Upper lobe of left lung (tissue), 4 donors: ENCODE results near the gene ZFP36L2.

ENCODE experiments used
- CTCF ChIP-seq, 6 experiments: fragments of 450-650 bp in 4 of 6; fragments of 200-600 bp in 2 of 6; sonication (generic) in 2 of 6; IDR thresholded peaks; one replicate each; pipeline ENCODE4 v1.5.1; 2016 to 2019; ENCODE audit warnings: antibody characterized with exemption in 6 of 6
- EP300 ChIP-seq, 4 donors: sonication (generic); formaldehyde crosslinking; IDR thresholded peaks; one replicate each; pipeline ENCODE4 v1.5.1; 2017; ENCODE audit warnings: antibody characterized with exemption in 4 of 4, control low read depth in 2 of 4
- POLR2AphosphoS5 ChIP-seq, 2 donors: sonication (generic); formaldehyde crosslinking; IDR thresholded peaks; one replicate each; pipeline ENCODE4 v1.5.1; 2017; ENCODE audit warnings: antibody characterized with exemption in 2 of 2

- TF ChIP-seq POLR2AphosphoS5 (IDR thresholded peaks at IDR 0.05): peak; percentile 49 to 67
- TF ChIP-seq EP300 (IDR thresholded peaks at IDR 0.05): no peak
- no peak for TF ChIP-seq CTCF (IDR thresholded peaks at IDR 0.05)
Observed at GRCh38 chr2:43174368-43174916, 52.0 kb downstream of the ZFP36L2 start.
